Stimulated activated CD8-positive, alpha-beta memory T cell treated with anti-CD3 and anti-CD28 coated beads, Interleukin-7, amount 100 ng/mL, for 24 hours (primary cell): ENCODE data around the gene FNDC10.
"Not testable (repeated sequence)": the region's sequence is repeated elsewhere in the genome, so short reads cannot be mapped to it uniquely, and the experiment has no call there.

Experiments
- DNase-seq: peaks from one replicate; pipeline ENCODE4 v3.0.0-alpha.2; 2020; ENCODE audit warnings: low read depth

Gene FNDC10

DNA sequence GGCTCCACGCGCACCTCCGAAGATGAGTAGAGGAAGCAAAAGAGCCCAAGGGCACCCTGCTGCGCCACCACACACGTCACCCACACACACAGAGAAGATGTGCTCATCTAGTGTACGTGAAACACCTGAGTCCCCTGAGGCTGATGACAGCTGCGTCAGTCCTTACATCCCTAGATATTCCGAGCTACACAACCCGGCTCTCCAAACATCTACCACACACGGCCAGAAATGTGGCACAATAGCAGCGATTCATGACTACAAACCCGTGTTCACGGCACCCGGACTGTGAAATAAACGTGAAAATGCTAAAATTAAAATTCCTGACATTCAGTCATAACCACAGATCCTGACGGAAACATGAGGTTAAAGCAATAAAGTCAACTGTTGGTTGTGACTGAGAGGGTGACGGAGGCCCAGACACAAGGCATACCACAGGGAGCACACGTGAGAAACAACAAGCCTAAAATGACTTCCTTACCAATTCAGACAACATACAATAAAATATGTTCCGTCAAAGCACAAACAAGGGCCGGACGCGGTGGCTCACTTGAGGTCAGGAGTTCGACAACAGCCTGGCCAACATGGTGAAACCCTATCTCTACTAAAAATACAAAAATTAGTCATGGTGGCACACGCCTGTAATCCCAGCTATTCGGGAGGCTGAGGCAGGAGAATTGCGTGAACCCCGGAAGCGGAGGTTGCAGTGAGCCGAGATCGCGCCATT, 32.6 kb downstream of the FNDC10 start:
- no peak for DNase-seq

DNA sequence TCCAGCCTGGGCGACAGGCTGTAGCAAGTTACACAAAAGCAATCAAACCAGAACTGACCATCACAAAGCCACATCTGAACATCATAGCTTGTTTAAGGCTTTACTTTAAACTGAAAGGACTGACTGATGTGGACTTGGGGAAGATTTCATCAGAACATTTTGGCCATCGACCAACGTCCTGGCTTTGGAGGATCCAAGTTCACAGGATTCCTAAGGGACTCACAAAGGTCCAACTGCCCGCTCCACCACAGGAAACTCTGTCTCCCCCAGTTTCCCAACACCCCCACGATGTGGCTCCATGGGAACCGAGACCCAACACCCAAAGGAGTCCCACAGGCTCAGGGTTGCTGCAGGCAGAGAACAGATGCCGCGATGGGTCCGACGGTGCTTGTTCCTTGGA, 34.6 kb downstream of the FNDC10 start:
- DNase-seq: no peak

GRCh38 chr1:1564268-1564667, 35.7 kb downstream of the FNDC10 start:
- DNase-seq: no peak

- no peak for DNase-seq
Observed at GRCh38 chr1:1563688-1564087, 36.2 kb downstream of the FNDC10 start.

- DNase-seq: no peak
Observed at GRCh38 chr1:1562556-1563195, 37.3 kb downstream of the FNDC10 start.

DNA sequence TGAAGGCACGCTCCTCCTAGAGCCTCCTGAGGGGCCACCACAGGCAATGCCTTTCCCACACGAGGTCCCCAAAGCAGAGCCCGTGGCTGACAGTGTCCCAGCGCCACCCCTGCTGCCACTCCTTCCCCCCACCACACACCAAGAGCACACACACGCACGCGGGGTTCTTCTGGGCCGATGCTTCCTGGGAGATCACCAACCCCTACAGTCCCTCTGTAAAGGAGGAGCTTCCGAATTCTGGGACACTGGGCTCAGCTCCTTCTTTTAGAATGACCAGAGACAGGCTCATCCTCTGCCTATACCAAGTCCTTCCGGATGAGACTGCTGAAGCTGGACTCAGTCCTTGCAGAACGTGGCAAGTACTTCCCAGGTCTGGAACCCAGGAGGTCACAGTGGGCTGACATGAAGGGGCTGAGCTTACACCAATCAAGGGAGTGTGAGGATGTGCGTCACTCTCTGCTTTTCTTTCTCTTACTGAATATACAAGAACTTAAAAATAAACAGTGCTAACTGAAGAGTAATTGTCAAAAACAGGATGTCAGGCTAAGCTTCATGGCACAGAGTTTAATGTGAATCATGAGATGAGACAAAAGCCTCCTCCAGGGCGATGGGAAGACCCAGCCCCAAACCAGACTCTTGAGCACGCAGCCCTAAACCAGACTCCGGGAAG, 38.0 kb downstream of the FNDC10 start:
- no peak for DNase-seq

GRCh38 chr1:1560178-1560577, 39.8 kb downstream of the FNDC10 start:
- DNase-seq: no peak

- no peak for DNase-seq
Observed at GRCh38 chr1:1559066-1559465, 40.9 kb downstream of the FNDC10 start.

DNA sequence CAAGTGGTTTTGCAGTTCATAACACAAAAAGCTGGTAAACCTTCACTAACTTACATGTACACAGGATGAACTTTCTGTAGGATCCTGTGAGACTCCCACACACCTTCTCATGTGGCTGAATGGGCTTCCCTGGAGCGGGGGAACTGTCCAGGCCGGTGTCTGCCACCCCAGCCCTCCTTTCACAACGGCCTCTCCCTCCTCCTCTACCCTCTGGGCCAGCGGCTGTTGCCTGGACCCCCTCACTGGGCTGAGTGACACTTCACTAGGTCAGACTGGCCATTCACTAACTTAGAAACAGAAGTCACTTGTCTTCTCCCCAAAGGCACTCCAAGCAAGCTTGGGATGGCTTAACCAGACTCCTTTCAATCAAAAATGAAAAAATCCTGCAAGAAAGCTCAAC, 41.3 kb downstream of the FNDC10 start:
- DNase-seq: no peak

GRCh38 chr1:1557688-1558087, 42.2 kb downstream of the FNDC10 start:
- DNase-seq: not testable (repeated sequence)

DNA sequence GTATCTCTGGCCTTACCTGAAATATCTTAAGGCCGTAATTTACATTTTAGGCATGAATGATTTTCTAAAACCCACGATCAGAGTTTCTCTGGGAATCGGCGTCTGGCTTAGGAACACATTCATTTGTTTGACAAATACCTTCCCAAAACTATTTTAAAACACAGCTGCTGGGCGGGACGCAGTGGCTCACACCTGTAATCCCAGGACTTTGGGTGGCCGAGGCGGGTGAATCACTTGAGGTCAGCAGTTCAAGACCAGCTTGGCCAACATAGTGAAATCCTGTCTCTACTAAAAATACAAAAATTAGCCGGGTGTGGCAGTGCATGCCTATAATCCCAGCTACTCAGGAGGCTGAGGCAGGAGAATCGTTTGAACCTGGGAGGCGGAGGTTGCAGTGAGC, 43.0 kb downstream of the FNDC10 start:
- DNase-seq: not testable (repeated sequence)

DNA sequence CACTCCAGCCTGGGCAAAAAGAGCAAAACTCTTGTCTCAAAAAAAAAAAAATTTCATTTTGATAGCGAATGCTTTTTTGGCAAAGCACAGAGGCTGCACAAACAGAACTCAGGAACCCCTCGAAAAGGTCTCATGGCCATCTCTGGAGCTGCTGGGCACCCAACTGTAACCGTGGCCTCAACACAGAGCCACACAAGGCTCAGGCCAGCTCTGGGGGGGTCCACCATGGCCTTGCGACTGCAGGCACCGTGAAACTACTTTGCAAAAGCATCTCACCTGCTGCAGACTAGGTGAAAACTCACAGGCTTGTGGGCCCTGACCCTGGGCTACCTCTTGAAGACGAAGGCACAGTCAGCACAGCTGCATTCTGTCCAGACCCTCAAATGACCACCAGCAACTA, 43.4 kb downstream of the FNDC10 start:
- DNase-seq: no peak

DNA sequence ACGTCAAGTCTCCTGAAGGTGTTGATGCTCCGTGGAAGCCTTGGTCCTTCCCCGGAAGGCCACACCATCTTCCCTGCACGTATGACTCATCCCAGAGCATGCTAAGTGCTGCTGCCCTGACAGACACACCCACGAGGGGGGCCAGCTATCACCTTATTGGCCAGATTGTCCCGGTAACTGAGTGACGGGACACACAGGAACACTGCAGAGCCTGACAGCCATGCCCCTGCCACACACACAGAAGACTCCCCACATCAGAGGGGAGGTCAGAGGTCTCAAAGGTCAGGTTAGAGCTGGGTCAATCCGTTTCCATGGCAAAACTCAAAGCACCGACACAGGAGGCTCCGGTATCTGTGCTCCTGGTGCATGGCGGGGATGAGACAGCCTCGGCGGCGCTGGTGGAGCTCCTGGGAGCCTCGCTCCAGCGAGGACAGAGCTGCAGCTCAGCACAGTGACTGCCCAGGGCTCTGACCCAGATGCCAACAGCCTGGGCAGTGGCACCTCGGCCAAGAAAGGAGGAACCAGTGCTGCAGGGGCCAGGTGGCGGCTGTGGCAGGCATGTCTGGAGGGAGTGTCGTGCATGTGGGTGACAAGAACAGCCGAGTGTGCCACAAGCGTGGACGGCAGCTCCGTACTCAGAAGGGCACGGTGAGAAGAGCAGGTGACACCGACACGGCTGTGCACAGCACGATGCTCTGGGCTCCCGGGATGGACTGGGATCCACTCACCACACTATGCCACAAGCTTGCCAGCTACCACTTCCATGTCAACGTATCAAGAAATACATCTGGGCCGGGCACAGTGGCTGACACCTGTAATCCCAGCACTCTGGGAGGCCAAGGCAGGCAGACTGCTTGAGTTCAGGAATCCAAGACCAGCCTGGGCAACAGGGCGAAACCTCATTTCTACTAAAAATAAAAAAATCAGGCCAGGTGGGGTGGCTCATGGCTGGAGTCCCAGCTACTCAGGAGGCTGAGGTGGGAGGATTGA, 44.7 kb downstream of the FNDC10 start:
- DNase-seq: no peak

- no peak for DNase-seq
Observed at GRCh38 chr1:1554550-1554925, 45.4 kb downstream of the FNDC10 start.

- DNase-seq: no peak
Observed at GRCh38 chr1:1553821-1554494, 46.0 kb downstream of the FNDC10 start.

DNA sequence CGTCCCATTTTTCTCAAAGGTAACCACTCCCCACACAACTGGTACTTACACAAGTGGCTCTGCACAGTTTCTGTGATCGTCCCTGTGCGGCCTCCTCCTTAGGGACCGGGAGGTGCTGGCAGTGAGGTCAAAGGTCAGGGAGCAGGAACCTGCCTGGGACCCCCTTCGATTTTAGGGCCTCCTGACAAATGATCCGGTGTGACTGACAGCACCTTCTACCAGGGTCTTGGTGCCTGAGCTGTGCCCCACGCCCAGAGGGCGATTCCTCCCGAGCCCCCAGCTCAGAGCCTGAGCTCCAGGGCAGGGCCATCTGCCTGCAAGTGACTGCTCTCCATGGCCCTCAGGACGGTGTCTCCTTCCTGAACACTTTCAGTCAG, 47.7 kb downstream of the FNDC10 start:
- DNase-seq: no peak

GRCh38 chr1:1551524-1552262, 48.2 kb downstream of the FNDC10 start:
- DNase-seq: no peak

DNA sequence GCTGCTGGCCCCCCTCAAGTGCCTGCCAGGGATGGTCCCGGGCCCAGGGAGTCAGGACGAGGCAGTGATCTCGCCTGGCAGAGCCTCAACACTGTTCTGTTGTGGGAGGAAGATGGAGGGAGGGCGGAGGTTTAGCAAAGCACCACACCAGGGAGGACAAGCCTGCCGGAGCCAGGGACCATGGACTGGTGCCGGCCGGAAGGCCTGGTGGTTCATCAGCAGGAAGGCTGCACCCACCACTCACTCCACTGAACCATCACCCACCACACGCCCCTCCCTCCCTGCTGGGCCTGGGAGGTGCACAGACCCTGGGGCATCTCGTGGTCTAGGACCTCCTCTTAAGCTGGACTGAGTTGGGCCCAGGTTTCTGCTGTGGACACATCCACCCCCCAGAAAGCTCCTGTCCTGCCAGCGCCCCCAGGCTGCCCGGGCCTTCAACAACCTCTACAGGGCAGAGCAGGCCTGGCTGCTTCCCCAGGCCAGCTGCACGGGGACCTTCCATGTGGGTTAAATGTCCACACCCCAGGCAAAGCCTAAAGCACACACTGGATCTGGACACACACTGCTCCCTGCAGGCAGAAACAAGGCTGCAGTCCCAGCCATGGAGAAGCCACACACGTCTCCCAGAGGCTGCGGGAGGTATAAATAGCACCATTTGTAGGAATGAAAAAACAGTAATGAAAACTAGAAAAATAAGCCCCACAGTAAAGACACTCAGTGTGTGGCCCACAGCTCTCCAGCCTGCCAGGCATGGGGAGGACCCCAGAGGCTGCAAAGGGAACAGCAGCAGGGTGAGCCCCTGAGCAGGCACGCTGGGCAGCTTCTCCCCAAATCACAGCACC, 49.1 kb downstream of the FNDC10 start:
- DNase-seq: no peak

GRCh38 chr1:1550087-1550486, 49.8 kb downstream of the FNDC10 start:
- DNase-seq: no peak

GRCh38 chr1:1548591-1548990, 51.3 kb downstream of the FNDC10 start:
- no peak for DNase-seq
